GF-D8 (cell line): ENCODE results near the gene MAN1C1.

Source experiments
- DNase-seq: peaks from one replicate; lab custom pipeline; 2025; lab: John Stamatoyannopoulos, UW

Gene MAN1C1

DNA sequence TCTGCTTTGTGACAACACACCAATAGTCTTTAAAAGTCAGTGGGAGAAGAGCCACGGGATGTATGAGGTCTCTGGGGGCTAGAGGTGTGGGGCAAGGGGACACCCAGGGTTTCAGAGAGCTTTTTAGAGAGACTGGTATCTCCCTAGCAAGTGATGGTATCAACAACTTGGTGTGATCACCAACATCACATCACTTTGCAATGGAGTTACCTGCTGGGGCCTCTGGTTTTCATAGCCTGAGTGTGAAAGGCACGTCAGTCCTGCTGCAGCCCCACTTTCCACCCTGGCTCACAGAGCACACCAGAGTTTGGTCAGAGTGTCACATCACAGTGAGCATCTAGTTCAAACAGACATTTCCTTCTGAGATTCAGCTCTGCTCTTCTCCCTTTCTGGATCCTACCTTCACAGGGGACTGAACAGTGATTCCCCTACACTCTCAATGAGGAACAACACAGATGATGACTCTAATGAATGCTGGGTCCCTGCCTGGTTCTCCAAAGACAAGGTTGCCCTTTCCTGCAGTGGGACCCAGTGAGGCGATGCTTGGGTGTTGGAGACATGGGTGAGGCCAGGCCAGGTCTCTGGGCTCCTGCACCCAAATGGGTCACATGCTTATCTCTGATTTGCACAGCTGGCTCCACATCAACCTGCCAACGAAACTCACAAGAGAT lies 2.0 kb upstream of the MAN1C1 start:
- DNase-seq = no peak

DNA sequence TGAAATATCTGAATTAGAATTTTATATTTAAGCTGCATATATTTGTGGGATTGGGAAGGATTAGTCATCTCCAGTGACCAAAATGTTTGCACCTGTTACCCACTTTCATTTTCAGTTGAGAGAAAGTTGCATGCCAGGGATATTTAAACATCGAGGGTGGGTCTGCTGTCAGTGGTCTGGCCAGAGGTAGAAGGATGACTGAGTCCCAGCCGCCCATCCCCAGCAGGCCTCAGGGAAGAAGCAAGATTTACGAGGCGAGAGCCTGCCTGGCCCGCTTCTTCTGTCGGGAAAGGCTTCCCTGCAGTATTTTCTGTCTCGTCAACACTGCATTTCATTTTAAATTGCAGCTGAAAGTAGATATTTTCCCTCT lies 1.4 kb upstream of the MAN1C1 start:
- DNase-seq = no peak

DNA sequence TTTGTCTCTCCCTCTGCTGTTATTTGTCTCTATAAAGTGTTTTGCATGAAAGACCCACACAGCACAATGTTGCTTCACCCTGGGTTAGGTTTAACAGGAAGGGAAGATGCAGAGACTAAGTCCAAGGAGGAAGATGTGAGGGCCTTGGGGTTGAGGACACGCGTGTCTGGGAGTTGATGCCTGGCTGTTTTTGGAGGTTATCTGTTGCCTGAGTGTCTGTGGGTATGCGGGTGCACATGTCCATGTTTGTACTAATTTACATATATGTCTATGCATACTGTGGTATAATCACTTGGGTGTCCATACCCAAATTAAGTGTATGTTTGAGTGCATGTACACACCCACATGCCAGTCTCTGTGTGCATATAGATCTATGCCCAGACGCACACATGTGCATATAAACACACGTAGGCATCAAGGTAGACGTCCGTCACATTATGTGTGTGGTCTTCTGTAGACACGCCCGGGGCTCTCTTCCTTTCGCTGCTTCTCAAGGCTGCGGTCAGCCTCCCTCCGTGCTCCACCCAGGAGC lies 962 bp upstream of the MAN1C1 start:
- DNase-seq = no peak

DNA sequence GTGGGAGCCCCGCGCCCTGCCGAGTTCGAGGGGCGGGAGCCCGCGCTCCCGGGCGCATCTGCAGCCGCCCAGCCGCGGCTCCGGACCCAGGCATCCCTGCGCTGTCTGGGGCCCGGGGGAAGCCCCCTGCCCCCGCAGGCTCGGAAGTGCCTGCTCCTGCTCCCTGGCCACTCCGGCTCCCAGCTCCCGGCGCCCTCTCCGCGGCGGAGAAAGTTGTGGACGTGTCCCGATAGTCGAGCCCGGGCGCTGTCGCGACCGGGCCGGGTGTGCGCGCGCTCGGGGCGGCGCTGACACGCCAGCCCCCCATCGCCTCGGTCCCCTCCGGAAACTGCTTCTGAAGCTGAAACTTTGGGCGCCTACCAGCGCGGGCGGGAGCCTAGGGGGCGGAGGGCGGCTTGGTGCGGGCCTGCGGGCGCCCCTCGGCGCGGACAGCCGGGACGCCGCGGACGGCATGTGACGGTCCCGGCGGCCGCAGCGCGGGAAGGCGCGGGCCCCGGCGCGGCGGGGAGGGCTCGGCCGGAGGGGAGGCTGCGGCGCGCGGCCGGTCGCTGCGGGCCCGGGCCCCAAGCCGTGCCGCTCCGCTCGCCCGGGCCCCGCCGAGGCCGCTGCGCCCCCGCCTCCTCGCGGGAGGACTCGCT lies 515 bp downstream of the MAN1C1 start:
- DNase-seq = no peak

DNA sequence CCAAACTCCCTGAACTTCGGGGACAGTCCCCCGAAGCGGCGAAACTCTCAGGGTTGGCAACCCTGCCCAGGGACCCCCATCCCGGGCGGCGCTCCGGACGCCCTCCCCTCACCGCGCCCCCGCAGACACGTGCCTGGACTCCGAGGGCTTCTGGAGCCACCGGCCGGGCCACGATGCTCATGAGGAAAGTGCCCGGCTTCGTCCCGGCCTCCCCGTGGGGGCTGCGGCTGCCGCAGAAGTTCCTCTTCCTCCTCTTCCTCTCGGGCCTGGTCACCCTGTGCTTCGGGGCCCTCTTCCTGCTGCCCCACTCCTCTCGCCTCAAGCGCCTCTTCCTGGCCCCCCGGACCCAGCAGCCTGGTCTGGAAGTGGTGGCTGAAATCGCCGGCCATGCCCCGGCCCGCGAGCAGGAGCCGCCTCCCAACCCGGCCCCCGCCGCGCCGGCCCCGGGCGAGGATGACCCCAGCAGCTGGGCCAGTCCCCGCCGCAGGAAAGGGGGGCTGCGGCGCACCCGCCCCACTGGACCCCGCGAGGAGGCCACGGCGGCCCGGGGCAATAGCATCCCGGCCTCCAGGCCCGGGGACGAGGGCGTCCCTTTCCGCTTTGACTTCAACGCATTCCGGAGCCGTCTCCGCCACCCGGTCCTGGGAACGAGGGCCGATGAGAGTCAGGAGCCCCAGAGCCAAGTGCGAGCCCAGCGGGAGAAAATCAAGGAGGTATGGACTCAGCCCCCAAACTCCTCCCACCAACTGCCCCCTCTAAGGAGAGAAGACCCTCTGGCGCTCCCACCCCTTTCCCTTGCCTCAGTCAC lies 1.2 kb downstream of the MAN1C1 start:
- peak; percentile 15 for DNase-seq

DNA sequence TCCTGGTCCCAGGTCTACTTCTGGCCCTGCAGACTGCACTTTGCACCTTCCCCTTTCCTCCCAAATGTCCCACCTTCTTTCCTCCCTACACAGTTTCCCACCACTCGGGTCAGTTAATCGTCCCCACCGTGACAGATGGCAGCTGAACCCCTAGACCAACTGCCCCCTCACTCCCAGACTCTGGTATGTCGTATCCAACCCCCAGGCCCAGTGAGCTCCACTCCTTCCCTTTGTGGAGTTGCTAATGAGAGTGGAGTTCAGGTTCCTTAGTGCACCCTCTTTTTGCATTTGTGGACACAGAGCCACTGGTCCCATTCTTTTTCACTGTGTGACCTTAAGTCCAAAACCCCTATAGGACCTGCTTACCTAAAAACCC lies 1.8 kb downstream of the MAN1C1 start:
- no peak for DNase-seq

DNA sequence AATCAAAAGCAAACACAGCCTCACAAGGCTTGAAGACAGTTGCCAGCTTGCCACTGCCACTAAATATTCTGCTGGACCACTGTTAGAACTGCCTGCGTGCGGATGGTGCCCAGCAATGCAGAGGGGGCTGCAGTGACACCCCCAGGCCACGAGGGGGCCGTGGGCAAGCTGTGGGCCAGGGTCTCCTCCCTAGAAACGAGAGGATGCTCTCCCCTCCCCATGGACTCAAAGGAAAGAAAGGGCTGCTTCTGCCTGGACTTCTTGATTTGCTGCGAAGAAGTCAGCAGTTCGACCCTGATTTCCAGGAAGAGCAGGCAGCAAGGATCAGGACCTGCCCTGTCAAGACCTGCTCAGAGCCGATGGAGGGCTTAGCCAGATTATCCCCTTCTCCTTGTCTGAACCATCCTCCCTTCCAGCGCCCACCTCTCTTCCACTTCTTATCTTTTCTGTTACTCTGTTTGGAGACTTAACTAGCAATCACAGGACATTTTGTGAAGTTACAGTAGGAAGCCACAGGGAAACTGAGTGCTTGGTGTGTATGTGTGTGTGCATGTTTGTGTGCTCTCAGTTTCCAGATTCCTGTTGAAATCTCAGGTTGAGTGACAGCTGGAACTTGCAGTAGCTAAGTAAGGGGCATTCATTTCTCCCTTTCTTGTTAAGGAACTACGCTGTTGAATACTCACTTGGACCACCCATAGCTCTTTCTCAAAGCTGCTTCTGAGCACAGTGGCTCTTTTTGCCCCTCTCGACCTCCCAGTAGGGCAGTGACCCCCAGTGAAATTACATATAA lies 2.7 kb downstream of the MAN1C1 start:
- DNase-seq = no peak

DNA sequence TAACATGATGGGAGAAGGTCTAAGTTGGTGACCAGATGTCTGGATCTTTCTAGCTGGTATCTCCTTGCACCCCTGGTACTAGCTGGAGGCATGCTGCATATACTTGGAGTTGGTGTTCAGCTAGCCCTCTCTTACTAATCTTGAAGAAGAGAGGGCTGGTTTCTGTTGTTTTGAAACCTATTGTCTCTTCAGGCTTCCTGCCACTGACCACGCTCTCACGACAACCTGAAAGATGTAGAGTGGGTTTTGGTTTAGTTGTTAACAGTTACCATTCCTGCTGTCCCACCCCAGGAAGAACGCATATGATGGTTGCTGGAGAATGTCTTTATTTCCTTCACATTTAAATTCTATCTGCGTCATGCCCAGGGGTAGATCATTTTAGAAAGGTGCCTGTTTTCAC lies 3.6 kb downstream of the MAN1C1 start:
- no peak for DNase-seq

DNA sequence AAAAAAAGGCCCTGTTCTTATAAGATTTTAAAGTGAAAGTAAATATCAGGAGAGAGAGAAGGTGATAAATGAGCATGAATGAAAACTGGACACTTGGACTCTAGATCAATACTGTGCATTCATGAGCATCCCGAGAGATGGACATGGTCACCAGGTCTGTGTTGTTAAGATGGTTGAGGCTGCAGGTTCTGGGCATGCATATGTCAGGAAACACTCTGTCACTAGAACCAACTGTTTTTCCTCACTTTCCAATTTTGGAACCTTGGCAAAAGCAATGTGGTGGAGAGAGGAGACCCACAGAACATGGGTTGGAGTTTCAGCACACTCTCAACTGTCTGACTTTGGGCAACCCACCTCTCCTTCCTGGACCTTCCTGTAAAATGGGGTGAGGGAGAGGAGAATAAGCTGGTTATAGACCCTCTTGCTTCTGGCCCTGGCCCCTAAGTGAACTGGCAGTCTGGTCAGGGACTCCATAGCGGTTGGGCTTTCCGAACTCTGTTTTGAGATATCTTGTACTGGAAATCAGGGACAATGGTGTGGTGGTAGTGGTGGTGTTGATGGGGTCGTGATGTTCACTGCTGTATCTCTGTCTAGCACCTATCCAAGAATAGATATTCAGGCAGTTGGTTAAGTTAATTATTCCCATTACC lies 4.2 kb downstream of the MAN1C1 start:
- no peak for DNase-seq

DNA sequence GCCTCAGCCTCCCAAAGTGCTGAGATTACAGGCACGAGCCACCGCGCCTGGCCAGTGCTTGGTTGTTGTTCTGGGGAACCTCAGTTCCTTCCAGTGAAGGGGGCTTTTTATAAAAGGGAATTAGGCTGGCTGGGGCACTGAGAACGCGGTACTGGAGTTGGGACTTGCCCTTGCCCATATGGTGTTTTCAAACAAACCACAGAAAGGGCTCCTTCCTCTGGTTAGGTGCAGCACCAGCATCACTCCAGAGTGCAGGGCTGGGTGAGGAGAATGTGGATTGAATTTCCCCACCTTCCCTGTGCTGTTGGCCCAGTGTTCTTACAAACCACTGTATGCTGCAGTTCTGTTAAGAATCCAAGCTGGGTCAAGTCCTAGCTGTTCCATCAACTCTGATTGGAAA lies 5.3 kb downstream of the MAN1C1 start:
- DNase-seq = no peak

DNA sequence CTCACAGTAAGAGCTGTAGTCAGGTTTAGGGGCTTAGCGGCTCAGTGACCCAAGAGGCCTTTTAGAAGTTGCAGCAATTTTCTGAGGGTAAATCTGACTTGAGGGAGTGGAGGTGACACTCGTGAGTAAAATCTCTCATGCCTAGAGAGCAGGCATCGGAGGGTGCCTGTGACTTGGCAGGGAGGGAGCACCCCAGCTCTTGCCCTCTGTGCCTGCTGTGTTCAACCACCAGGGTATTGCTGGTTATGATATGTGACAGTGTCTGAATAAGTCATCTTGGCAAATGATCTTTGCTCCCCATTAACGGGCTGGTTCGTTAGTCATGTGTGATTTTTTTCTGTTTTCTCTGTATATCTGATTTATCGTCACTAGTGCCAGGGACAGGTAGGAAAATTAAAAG lies 5.9 kb downstream of the MAN1C1 start:
- DNase-seq = no peak

DNA sequence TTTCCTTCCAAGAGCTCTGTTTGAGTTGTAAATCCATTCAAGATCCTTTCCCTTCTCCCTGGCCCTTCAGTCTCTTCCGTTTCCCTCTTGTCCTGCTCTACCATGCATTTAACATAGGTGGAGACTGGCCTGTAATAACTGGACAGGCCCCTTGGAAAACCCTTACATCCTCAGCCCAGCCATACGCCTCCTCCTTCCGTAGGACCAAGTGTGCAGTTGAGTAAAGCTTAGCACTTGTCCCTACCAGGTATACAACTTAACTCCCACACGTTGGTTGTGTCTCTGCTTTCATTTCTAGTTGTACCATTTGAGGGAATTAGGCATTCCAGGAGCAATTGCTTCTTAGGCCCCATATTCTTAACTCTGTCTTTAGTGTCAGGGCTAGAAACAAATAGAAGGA lies 6.4 kb downstream of the MAN1C1 start:
- DNase-seq = no peak

DNA sequence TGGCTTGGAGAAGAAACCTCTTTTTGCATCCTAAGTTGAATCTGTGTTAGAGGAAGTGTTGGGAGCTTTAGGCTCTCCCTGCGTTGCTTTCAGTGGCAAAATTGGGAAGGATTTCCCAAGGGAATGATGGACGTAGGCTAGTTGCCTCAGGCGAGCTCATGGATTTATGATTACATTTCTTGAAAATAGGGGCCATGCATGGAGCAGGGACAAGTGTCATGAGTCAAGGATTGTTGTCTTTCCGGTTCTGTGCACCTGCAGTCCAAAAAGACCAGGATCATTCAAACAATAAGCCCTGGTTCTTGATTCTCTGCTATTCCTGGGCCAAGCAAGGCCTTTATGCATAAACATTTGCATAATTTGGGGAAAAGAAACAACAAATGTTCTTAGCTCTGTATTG lies 7.1 kb downstream of the MAN1C1 start:
- DNase-seq = no peak

DNA sequence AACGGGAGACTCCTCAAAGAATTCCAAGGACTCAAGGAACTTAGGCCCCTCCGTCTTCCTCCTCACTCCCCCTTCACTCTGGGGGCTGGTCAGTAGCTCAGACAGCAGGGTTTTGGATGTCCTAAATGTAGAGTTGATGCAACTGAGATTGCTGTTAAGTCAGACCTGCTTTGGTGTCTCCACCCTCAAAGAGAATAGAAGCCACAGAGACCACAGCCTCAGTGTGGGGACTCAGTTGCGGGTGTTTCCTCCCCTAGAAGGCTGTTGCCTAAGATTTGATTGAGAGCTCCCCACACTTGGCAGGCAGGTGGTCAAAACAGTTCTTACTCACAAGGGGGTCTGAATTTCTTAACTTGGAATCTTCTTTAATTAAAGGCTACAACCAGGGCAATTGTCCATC lies 7.6 kb downstream of the MAN1C1 start:
- peak; percentile 65 for DNase-seq

DNA sequence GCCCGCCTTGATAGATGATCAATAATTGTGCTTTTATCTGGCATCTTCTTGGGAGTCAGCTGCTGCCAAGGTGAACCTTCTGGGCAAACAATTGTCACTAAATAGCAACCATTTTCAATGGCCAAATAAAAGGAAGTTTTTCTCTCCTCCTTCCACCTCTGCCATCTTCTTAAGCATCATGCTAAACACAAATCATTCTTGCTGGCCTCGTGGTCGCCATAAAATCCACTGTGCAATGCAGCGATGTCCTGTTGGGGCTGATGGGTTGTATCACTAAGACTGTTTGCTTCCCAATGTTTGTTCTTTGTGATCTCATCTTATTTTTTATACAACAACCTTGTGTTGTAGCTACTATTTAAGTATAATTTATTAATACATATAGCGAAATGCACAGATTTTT lies 8.0 kb downstream of the MAN1C1 start:
- DNase-seq = no peak

DNA sequence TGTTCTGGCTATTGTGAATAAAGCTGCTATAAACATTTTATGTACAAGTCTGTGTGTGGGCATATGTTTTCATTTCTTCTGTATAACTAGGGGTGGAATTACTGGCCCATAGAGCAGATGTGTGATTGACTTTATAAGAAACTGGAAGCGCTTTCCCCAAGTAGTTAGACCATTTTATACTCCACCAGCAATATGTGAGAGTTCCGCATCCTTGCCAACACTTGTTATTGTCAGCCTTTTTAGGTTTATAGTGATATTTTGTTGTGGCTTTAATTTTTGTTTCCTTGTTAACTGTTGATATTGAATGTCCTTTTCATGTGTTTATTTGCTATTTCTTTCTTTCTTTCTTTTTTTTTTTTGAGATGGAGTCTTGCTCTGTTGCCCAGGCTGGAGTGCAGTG lies 9.4 kb downstream of the MAN1C1 start:
- no peak for DNase-seq

DNA sequence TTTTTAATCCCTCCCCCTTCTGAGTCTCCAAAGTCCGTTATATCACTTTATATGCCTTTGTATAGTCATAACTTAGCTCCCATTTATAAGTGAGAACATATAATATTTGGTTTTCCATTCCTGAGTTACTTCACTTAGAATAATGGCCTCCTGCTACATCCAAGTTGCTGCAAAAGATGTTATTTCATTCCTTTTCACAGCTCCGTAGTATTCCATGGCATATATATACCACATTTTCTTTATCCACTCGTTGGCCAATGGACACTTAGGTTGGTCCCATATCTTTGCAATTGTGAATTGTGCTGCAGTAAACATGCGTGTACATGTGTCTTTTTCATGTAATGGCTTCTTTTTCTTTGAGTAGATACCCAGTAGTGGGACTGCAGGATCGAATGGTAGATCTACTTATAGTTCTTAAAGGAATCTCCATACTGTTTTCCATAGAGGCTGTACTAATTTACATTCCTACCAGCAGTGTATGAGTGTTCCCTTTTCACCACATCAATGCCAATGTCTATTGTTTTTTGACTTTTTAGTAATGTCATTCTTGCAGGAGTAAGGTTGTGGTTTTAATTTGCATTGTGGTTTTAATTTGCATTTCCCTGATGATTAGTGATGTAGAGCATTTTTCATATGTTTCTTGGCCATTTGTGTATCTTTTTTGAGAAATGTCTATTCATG lies 12.3 kb downstream of the MAN1C1 start:
- no peak for DNase-seq

DNA sequence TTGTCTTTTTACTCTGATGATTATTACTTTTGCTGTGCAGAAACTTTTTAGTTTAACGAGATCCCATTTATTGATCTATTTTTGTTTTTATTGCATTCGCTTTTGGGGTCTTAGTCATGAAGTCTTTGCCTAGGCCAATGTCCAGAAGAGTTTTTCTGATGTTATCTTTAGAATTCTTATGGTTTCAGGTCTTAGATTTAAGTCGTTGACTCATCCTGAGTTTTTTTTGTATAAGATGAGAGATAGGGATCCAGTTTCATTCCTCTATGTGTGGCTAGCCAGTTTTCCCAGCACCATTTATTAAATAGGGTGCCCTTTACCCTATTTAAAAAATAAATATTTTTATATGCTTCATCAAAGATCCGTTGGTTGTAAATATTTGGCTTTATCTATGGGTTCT lies 13.2 kb downstream of the MAN1C1 start:
- DNase-seq = no peak

DNA sequence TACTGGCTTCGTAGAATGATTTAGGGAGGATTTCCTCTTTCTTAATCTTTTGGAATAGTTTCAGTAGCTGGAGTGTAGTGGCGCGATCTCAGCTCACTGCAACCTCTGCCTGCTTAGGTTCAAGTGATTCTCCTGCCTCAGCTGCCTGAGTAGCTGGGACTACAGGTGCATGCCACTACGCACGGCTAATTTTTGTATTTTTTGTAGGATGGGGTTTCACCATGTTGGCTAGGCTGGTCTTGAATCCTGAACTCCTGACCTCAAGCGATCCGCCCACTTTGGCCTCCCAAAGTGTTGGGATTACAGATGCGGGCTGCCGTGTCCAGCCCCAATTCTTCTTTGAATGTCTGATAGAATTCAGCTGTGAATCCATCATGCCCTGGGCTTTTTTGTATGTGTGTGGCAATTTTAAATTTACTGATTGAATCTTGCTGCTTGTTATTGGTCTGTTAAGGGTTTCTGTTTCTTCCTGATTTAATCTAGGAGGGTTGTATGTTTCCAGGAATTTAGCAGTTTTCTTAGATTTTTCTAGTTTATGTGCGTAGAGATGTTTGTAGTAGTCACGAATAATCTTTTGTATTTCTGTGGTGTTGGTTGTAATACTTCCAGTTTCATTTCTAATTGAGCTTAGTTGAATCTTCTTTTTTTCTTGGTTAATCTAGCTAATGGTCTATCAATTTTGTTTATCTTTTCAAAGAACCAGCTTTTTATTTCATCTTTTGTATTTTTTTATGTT lies 15.3 kb downstream of the MAN1C1 start:
- no peak for DNase-seq

DNA sequence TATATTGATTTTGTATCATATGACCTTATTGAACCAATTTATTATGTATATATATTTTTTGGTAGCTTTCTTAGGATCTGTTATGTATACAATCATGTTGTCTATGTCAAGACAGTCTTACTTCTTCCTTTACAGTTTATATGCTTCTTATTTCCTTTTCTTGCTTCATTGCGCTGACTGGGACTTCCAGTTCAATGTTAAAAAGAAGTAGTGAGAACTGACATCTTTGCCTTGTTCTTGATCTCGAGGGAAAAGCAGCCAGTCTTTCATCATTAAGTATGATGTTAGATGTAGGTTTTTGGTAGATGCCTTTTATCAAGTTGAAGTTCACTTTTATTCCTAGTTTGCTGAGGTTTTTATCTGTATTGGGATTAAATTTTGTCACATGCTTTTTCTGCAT lies 17.5 kb downstream of the MAN1C1 start:
- no peak for DNase-seq

DNA sequence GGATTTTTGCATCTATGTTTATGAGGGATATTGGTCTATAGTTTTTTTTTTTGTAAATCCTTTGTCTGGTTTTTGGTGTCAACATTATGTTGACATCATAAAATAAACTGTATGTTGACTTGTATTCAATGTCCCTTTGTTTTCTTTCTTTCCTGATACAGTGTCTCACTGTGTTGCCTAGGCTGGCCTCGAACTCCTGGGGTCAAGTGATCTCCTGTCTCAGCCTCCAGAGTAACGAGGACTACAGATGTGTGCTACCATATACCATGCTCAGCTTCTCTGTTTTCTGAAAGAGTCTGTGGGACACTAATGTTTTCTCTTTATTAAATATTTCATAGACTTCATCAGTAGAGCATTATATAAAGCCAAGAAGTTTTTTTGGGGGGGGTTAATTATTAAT lies 18.3 kb downstream of the MAN1C1 start:
- no peak for DNase-seq
